Measurements from ENCODE around the gene RBP7. TPM values are rescaled to one million over a fixed set of nuclear protein-coding genes. Genes with fewer than 3 reads are reported as not detected.

RBP7 gene
- total and polyA plus RNA-seq, 2 of the 4 experiments (the other 2 are of a cell fraction): 0.17 TPM; not detected in 1

- Histone ChIP-seq H3K14ac (replicated peaks; ENCODE audit: low read depth, low read length) (peak overlapping the region; percentile 43; the same call in 1 of the 2 replicates), H4K91ac (ENCODE audit: insufficient read depth, low read depth, low read length) (no peak overlapping the region), H4K5ac (ENCODE audit: low read depth, low read length) (0 out of 2 replicates have a peak overlapping the region, but pooled peaks have one; percentile 44), H3K4me3 (ENCODE audit: insufficient read depth, low read depth, low read length) (no peak overlapping the region), H2AK5ac (ENCODE audit: low read depth, low read length) (peak overlapping the region; percentile 59; the same call in 1 of the 2 replicates), H3K23ac (ENCODE audit: low read depth, low read length) (no peak overlapping the region), H2BK5ac (ENCODE audit: low read depth, low read length, poor library complexity, severe bottlenecking) (peak overlapping the region; percentile 22), H3K4me2 (ENCODE audit: low read depth, low read length) (peak overlapping the region; percentile 69), H3K4ac (ENCODE audit: low read depth, low read length) (peak overlapping the region; percentile 63), H3K9me3 (ENCODE audit: control insufficient read depth, insufficient read depth, low read length) (no peaks in the 10 kb centered on the region), H2BK120ac (ENCODE audit: low read depth, low read length) (peak overlapping the region; percentile 36; the same call in 1 of the 2 replicates), H4K8ac (ENCODE audit: low read depth in 2 of 2, low read length in 2 of 2) (no peak overlapping the region; a peak in 1 of 4 replicates), H2AK9ac (replicated peaks; ENCODE audit: low read depth, low read length, poor library complexity) (no peak overlapping the region), H2AFZ (replicated peaks; ENCODE audit: low read length, poor library complexity) (no peak overlapping the region), H3K27ac (ENCODE audit: insufficient read depth, low read length) (peak overlapping the region; percentile 36; the same call in 1 of the 2 replicates), H3K79me1 (ENCODE audit: low read depth in 1 of 2, low read length in 2 of 2) (peaks cover 36 to 73% of the 10 kb centered on the region in 2 experiments), H3K56ac (ENCODE audit: extremely low read depth, insufficient read depth, low read length) (no peak overlapping the region), H3K27me3 (ENCODE audit: control insufficient read depth, insufficient read depth, low read length) (no peaks in the 10 kb centered on the region), H4K20me1 (ENCODE audit: insufficient read depth, low read length) (peaks cover 19% of the 10 kb centered on the region; the same call in 1 of the 2 replicates), H2BK15ac (ENCODE audit: low read depth, low read length) (no peak overlapping the region; the same call in 2 of the 3 replicates), H3K9me1 (ENCODE audit: insufficient read depth, low read length) (peaks cover 11% of the 10 kb centered on the region), H3K4me1 (ENCODE audit: control insufficient read depth, insufficient read depth, low read length) (peaks cover 14% of the 10 kb centered on the region), H2BK20ac (ENCODE audit: low read depth, low read length) (peak overlapping the region; percentile 70; the same call in 1 of the 2 replicates), H3K36me3 (ENCODE audit: control insufficient read depth, insufficient read depth, low read length) (no peaks in the 10 kb centered on the region), H3K9ac (ENCODE audit: low read depth, low read length) (no peak overlapping the region), H3K18ac (ENCODE audit: low read depth, low read length) (peak overlapping the region; percentile 82)
- WGBS, 2 experiments (ENCODE audit: extremely low coverage in 2 of 2, insufficient read length in 1 of 2): 100% methylated on average over 1 of the region's 7 CpGs; no CpG with 5 or more reads in 1 of the 2 experiments
- ChIA-PET CTCF (no interaction called here), POLR2A (ENCODE audit: unreplicated experiment) (no interaction called here)
- TF ChIP-seq FOS (IDR thresholded peaks at IDR 0.05; ENCODE audit: low read depth, low read length) (no peak), CEBPB (IDR thresholded peaks at IDR 0.05; ENCODE audit: low read depth, low read length) (no peak), POLR2A (IDR thresholded peaks at IDR 0.05; ENCODE audit: low read depth, low read length) (no peak), CHD1 (IDR thresholded peaks at IDR 0.05; ENCODE audit: low read depth, low read length) (no peak), SMC3 (IDR thresholded peaks at IDR 0.05; ENCODE audit: low read depth, low read length) (no peak), ELK1 (IDR thresholded peaks at IDR 0.05; ENCODE audit: borderline replicate concordance, low read depth, low read length) (no peak), RAD21 (IDR thresholded peaks at IDR 0.05; ENCODE audit: low read length) (no peak), NFE2L2 (IDR thresholded peaks at IDR 0.05; ENCODE audit: low read depth, low read length) (no peak), MXI1 (IDR thresholded peaks at IDR 0.05; ENCODE audit: borderline replicate concordance, low read depth, low read length) (no peak), USF2 (IDR thresholded peaks at IDR 0.05; ENCODE audit: low read depth, low read length) (no peak), RCOR1 (IDR thresholded peaks at IDR 0.05; ENCODE audit: insufficient replicate concordance, low read length) (no peak), RFX5 (IDR thresholded peaks at IDR 0.05; ENCODE audit: low read depth, low read length) (no peak), MAZ (IDR thresholded peaks at IDR 0.05; ENCODE audit: borderline replicate concordance, low read depth, low read length) (no peak), MAFK (IDR thresholded peaks at IDR 0.05; ENCODE audit: low read depth, low read length) (no peak), BHLHE40 (IDR thresholded peaks at IDR 0.05; ENCODE audit: low read depth, low read length) (no peak)
- TF ChIP-seq, protein P1, sequence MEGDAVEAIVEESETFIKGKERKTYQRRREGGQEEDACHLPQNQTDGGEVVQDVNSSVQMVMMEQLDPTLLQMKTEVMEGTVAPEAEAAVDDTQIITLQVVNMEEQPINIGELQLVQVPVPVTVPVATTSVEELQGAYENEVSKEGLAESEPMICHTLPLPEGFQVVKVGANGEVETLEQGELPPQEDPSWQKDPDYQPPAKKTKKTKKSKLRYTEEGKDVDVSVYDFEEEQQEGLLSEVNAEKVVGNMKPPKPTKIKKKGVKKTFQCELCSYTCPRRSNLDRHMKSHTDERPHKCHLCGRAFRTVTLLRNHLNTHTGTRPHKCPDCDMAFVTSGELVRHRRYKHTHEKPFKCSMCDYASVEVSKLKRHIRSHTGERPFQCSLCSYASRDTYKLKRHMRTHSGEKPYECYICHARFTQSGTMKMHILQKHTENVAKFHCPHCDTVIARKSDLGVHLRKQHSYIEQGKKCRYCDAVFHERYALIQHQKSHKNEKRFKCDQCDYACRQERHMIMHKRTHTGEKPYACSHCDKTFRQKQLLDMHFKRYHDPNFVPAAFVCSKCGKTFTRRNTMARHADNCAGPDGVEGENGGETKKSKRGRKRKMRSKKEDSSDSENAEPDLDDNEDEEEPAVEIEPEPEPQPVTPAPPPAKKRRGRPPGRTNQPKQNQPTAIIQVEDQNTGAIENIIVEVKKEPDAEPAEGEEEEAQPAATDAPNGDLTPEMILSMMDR (conservative IDR thresholded peaks at IDR 0.05; ENCODE audit: low read depth, low read length): no peak
- DNase-seq (no peak), ATAC-seq (ENCODE audit: low read depth) (no peak; the same call in 1 of the 2 replicates)
- intact Hi-C loops (cut with micrococcal nuclease) (no loop called here), dilution Hi-C loops (cut with HindIII; ENCODE audit: low sequenced_read_pairs, unreplicated experiment) (no loop called here), in situ Hi-C loops (cut with MboI; ENCODE audit: low sequenced_read_pairs) (no loop called here)
- BruUV-seq (replicated peaks): no TSS peak
These were observed 68.3 kb downstream of the RBP7 start for GRCh38 chr1:10065344-10065685.
